ENCODE measurements around the gene ATP6AP1.

ATP6AP1 gene

GRCh38 chrX:154430916-154431315, 2.4 kb downstream of the ATP6AP1 start:
- no peak for DNase-seq (ENCODE audit: low spot score)

- DNase-seq (ENCODE audit: low spot score), result no peak
Measured at GRCh38 chrX:154431341-154431740, 2.9 kb downstream of the ATP6AP1 start.

- DNase-seq (ENCODE audit: low spot score), result no peak
Measured at GRCh38 chrX:154432210-154432609, 3.7 kb downstream of the ATP6AP1 start.

- no peak for DNase-seq (ENCODE audit: low spot score)
Measured at GRCh38 chrX:154433605-154434004, 5.1 kb downstream of the ATP6AP1 start.

GRCh38 chrX:154434394-154435168, 6.1 kb downstream of the ATP6AP1 start:
- DNase-seq (ENCODE audit: low spot score), result no peak

GRCh38 chrX:154435171-154435733, 6.8 kb downstream of the ATP6AP1 start:
- no peak for DNase-seq (ENCODE audit: low spot score)

GRCh38 chrX:154436374-154436982, 8.0 kb downstream of the ATP6AP1 start:
- DNase-seq (ENCODE audit: low spot score), result peak; percentile 84

GRCh38 chrX:154436983-154437752, 8.7 kb downstream of the ATP6AP1 start, which contains the start of gene GDI1:
TSS of gene GDI1 (plus strand) at chrX:154437154. CDS start at chrX:154437255, 101 bp downstream.
- DNase-seq (ENCODE audit: low spot score), result peak; percentile 54

- DNase-seq (ENCODE audit: low spot score), result no peak
Measured at GRCh38 chrX:154437971-154438893, 9.8 kb downstream of the ATP6AP1 start.

- no peak for DNase-seq (ENCODE audit: low spot score)
Measured at GRCh38 chrX:154439841-154440240, 11.4 kb downstream of the ATP6AP1 start.

GRCh38 chrX:154440623-154441357, 12.3 kb downstream of the ATP6AP1 start:
- DNase-seq (ENCODE audit: low spot score), result no peak

- DNase-seq (ENCODE audit: low spot score), result no peak
Measured at GRCh38 chrX:154441564-154441963, 13.1 kb downstream of the ATP6AP1 start.

- no peak for DNase-seq (ENCODE audit: low spot score)
Measured at GRCh38 chrX:154441984-154442707, 13.7 kb downstream of the ATP6AP1 start.

- DNase-seq (ENCODE audit: low spot score), result no peak
Measured at GRCh38 chrX:154443479-154443910, 15.0 kb downstream of the ATP6AP1 start.

GRCh38 chrX:154443992-154444754, 15.7 kb downstream of the ATP6AP1 start, which contains the start of gene FAM50A:
TSS of gene FAM50A (plus strand) at chrX:154444141. CDS start at chrX:154444236, 95 bp downstream.
- DNase-seq (ENCODE audit: low spot score), result peak; percentile 80

- DNase-seq (ENCODE audit: low spot score), result no peak
Measured at GRCh38 chrX:154444755-154445246, 16.3 kb downstream of the ATP6AP1 start.

- DNase-seq (ENCODE audit: low spot score), result no peak
Measured at GRCh38 chrX:154445776-154446175, 17.3 kb downstream of the ATP6AP1 start.

GRCh38 chrX:154446430-154446829, 18.0 kb downstream of the ATP6AP1 start:
- no peak for DNase-seq (ENCODE audit: low spot score)

- DNase-seq (ENCODE audit: low spot score), result no peak
Measured at GRCh38 chrX:154448484-154448883, 20.0 kb downstream of the ATP6AP1 start.

All from germinal center (tissue), 1 donor.